DND-41 (cell line): ENCODE results near the gene LCN2.

ENCODE experiments used
- ATAC-seq: fragments of 200-7000 bp; cut with Tn5 transposase; 3 replicates; pipeline ENCODE4 v1.9.1; 2021; ENCODE audit warnings: low read depth; ENCODE audit not compliant: insufficient read depth
- DNase-seq: peaks from one replicate; pipeline ENCODE4 v3.0.0-alpha.2; 2020
- H2AFZ ChIP-seq: 2 replicates; pipeline ENCODE4 v1.6.0; 2012; ENCODE audit warnings: low read depth, low read length
- H3K27ac ChIP-seq: 2 replicates; pipeline ENCODE4 v1.5.1; 2012; ENCODE audit warnings: low read length, inconsistent platforms
- H3K27me3 ChIP-seq: fragments of 200-600 bp; sonication (generic); 2 replicates; pipeline ENCODE4 v1.6.0; 2012; ENCODE audit warnings: low read length, mild to moderate bottlenecking, inconsistent platforms; ENCODE audit not compliant: insufficient read depth, poor library complexity
- H3K36me3 ChIP-seq: 2 replicates; pipeline ENCODE4 v1.5.1; 2012; ENCODE audit warnings: low read length, inconsistent platforms; ENCODE audit not compliant: insufficient read depth
- H3K4me1 ChIP-seq: 2 replicates; pipeline ENCODE4 v1.5.1; 2012; ENCODE audit warnings: mild to moderate bottlenecking, low read length; ENCODE audit not compliant: insufficient read depth
- H3K4me2 ChIP-seq: 2 replicates; pipeline ENCODE4 v1.6.0; 2012; ENCODE audit warnings: mild to moderate bottlenecking, moderate library complexity, low read length, inconsistent platforms; ENCODE audit not compliant: insufficient read depth
- H3K4me3 ChIP-seq, 2 experiments: fragments of 200-600 bp in 1 of 2; shearing (Covaris generic) in 1 of 2; 2 replicates each; pipeline ENCODE4 v1.5.1; 2012 to 2016; ENCODE audit warnings: inconsistent platforms in 2 of 2, low read length in 2 of 2, mild to moderate bottlenecking in 2 of 2, low read depth in 1 of 2, moderate library complexity in 1 of 2
- H3K79me2 ChIP-seq: 2 replicates; pipeline ENCODE4 v1.6.0; 2012; ENCODE audit warnings: low read length, inconsistent platforms; ENCODE audit not compliant: insufficient read depth
- H3K9ac ChIP-seq: 2 replicates; pipeline ENCODE4 v1.6.0; 2012; ENCODE audit warnings: low read depth, mild to moderate bottlenecking, inconsistent platforms, low read length, moderate library complexity
- H3K9me3 ChIP-seq: 2 replicates; pipeline ENCODE4 v1.5.1; 2012; ENCODE audit warnings: low read length, moderate library complexity, mild to moderate bottlenecking, inconsistent platforms; ENCODE audit not compliant: insufficient read depth, severe bottlenecking
- H4K20me1 ChIP-seq: 2 replicates; pipeline ENCODE4 v1.6.0; 2012; ENCODE audit warnings: low read length; ENCODE audit not compliant: insufficient read depth
- CTCF ChIP-seq: IDR thresholded peaks from 2 replicates; pipeline ENCODE4 v1.5.1; 2012; ENCODE audit warnings: borderline replicate concordance, low read length, moderate library complexity, mild to moderate bottlenecking; ENCODE audit not compliant: poor library complexity, severe bottlenecking; ENCODE audit errors: extremely low read depth
- EZH2 ChIP-seq: IDR thresholded peaks from 3 replicates; pipeline ENCODE4 v1.6.1; 2012; ENCODE audit warnings: borderline replicate concordance, low read depth, mild to moderate bottlenecking, moderate library complexity, low read length, inconsistent platforms; ENCODE audit not compliant: severe bottlenecking

The LCN2 gene

DNA sequence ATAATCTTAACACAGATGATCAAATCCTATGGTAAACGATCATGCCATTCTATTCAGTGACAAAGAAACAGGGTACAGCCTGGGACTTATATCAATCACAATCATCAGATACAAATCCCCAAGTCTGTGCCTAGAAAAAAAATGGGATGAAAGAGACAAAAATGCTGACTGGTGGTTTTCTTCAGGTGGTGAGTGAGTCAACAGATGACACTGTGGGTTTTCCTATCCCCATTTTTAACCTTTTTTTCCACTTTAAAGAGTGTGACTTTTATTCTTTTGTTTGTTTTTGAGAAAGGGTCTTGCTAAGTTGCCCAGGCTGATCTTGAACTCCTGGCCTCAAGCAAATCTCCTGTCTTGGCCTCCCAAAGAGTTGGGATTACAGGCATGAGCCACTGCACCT, 39.0 kb downstream of the LCN2 start:
- no peaks in the 10 kb centered on the region for H3K27me3 ChIP-seq
- H3K9ac ChIP-seq = no peak overlapping the region
- no peak overlapping the region for H3K27ac ChIP-seq
- H4K20me1 ChIP-seq = no peaks in the 10 kb centered on the region
- H3K79me2 ChIP-seq = peaks cover 13% of the 10 kb centered on the region
- no peak overlapping the region for H3K4me3 ChIP-seq
- H3K4me1 ChIP-seq = peaks cover 18% of the 10 kb centered on the region
- H2AFZ ChIP-seq = no peak overlapping the region
- TF ChIP-seq EZH2 = no peak
- no peak for TF ChIP-seq CTCF
- no peaks in the 10 kb centered on the region for H3K9me3 ChIP-seq
- no peak for DNase-seq
- no peak overlapping the region for H3K4me2 ChIP-seq
- no peak for ATAC-seq
- H3K36me3 ChIP-seq = peaks cover 35% of the 10 kb centered on the region

DNA sequence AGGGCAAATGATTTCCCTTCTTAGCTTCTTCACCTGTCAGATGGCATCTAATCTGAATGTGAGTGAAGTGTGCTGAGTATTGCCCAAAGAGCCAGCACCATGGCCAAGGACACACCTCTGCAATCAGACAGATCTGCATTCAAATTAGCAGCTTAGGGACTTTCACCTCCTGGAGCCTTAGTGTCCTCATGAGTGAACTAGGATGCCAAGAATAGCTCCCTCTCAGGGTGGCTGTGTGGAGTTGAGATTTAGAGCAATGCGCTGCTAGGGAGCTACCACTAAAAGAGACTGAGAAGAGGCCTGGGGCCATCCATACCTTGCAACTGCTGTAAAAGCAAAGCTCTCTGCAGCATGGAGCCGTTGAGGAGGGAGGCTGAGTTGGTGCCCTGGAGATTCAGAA, 40.8 kb downstream of the LCN2 start:
- no peaks in the 10 kb centered on the region for H3K9me3 ChIP-seq
- no peak for ATAC-seq
- no peaks in the 10 kb centered on the region for H3K27me3 ChIP-seq
- H3K4me2 ChIP-seq = peak overlapping the region; percentile 80
- H2AFZ ChIP-seq = no peak overlapping the region
- peak overlapping the region; percentile 79 for H3K27ac ChIP-seq
- DNase-seq = no peak
- peak overlapping the region in 1 of 2 experiments; percentile 90; a peak in 3 of 4 replicates for H3K4me3 ChIP-seq
- H3K9ac ChIP-seq = peak overlapping the region; percentile 76
- H3K36me3 ChIP-seq = peaks cover 28% of the 10 kb centered on the region
- no peaks in the 10 kb centered on the region for H4K20me1 ChIP-seq
- peaks cover 13% of the 10 kb centered on the region for H3K79me2 ChIP-seq
- no peak for TF ChIP-seq EZH2
- TF ChIP-seq CTCF = no peak
- peaks cover 18% of the 10 kb centered on the region for H3K4me1 ChIP-seq

- H3K27me3 ChIP-seq = no peaks in the 10 kb centered on the region
- peak overlapping the region; percentile 99 for H2AFZ ChIP-seq
- H3K9me3 ChIP-seq = no peaks in the 10 kb centered on the region
- peaks cover 21% of the 10 kb centered on the region for H3K36me3 ChIP-seq
- DNase-seq = peak; percentile 49
- no peak for TF ChIP-seq EZH2
- no peak for TF ChIP-seq CTCF
- H3K4me1 ChIP-seq = peaks cover 18% of the 10 kb centered on the region
- H3K27ac ChIP-seq = peak overlapping the region; percentile 79
- H3K4me2 ChIP-seq = peak overlapping the region; percentile 80
- peak overlapping the region; percentile 65 to 90; a peak in 3 of 4 replicates for H3K4me3 ChIP-seq
- H3K9ac ChIP-seq = peak overlapping the region; percentile 76
- ATAC-seq = peak; percentile 66
- peaks cover 13% of the 10 kb centered on the region for H3K79me2 ChIP-seq
- no peaks in the 10 kb centered on the region for H4K20me1 ChIP-seq
These were observed 41.5 kb downstream of the LCN2 start for GRCh38 chr9:128190516-128191405.
